H1 (cell line): Measurements from ENCODE around the gene HAT1. TPM values are rescaled to one million over a fixed set of nuclear protein-coding genes. Genes with fewer than 3 reads are reported as not detected.

ENCODE experiments used
- CTCF ChIA-PET: fragments of 300-600 bp; sonication (Branson Sonifier 250); formaldehyde crosslinking; loops from one replicate; lab custom pipeline; 2021; ENCODE audit not compliant: partially characterized antibody; lab: Charles Lee
- POLR2A ChIA-PET: fragments of 300-600 bp; sonication (Branson Sonifier 250); formaldehyde crosslinking; loops from one replicate; lab custom pipeline; 2021; ENCODE audit warnings: inconsistent platforms; ENCODE audit not compliant: partially characterized antibody; lab: Charles Lee
- DNase-seq, 2 experiments: peaks; one replicate each; pipeline versions ENCODE4 v3.0.0 to v3.0.0-alpha.2; 2010 to 2022; ENCODE audit warnings: low spot score in 2 of 2, low read depth in 1 of 2, mixed read lengths in 1 of 2
- FAIRE-seq: peaks from 2 replicates; lab custom pipeline; 2011; peaks lifted over from hg19 to GRCh38; lab: Jason Lieb, UNC
- H2AFZ ChIP-seq: 2 replicates; pipeline ENCODE4 v1.8.1; 2012; ENCODE audit warnings: low read length, inconsistent platforms
- H2AK5ac ChIP-seq: 2 replicates; pipeline ENCODE4 v1.6.1; 2013; ENCODE audit warnings: low read depth, low read length
- H2BK120ac ChIP-seq: replicated peaks from 2 replicates; pipeline ENCODE3; 2013; ENCODE audit warnings: low read depth, low read length, inconsistent platforms
- H2BK12ac ChIP-seq: 2 replicates; pipeline ENCODE4 v1.6.1; 2013; ENCODE audit warnings: low read depth, low read length
- H2BK15ac ChIP-seq: 2 replicates; pipeline ENCODE4 v1.6.1; 2013; ENCODE audit warnings: low read length
- H2BK20ac ChIP-seq: 2 replicates; pipeline ENCODE4 v1.6.1; 2013; ENCODE audit warnings: low read length
- H2BK5ac ChIP-seq: 2 replicates; pipeline ENCODE4 v1.6.1; 2013; ENCODE audit warnings: low read depth, low read length
- H3K14ac ChIP-seq: 2 replicates; pipeline ENCODE4 v1.6.1; 2013; ENCODE audit warnings: inconsistent platforms; ENCODE audit not compliant: insufficient read length
- H3K18ac ChIP-seq: 2 replicates; pipeline ENCODE4 v1.6.1; 2013; ENCODE audit warnings: low read length; ENCODE audit errors: extremely low read depth
- H3K23ac ChIP-seq: 2 replicates; pipeline ENCODE4 v1.6.1; 2013; ENCODE audit warnings: inconsistent platforms; ENCODE audit not compliant: insufficient read length
- H3K23me2 ChIP-seq: 2 replicates; pipeline ENCODE4 v1.6.1; 2013; ENCODE audit warnings: low read depth, low read length
- H3K27ac ChIP-seq: 2 replicates; pipeline ENCODE4 v1.6.1; 2011; ENCODE audit warnings: low read depth, low read length, inconsistent platforms
- H3K27me3 ChIP-seq, 4 experiments: replicated peaks in 1 of 4; 1 replicate in 1 of 4; 2 replicates in 3 of 4; pipeline versions ENCODE4 v1.6.1 to v1.8.1; 2011 to 2013; ENCODE audit warnings: low read length in 3 of 4, mild to moderate bottlenecking in 3 of 4, inconsistent platforms in 2 of 4, mixed read lengths in 2 of 4, moderate library complexity in 1 of 4; ENCODE audit not compliant: control insufficient read depth in 3 of 4, insufficient read depth in 3 of 4; ENCODE audit errors: extremely low read depth in 1 of 4
- H3K36me3 ChIP-seq, 4 experiments: 2 replicates each; pipeline versions ENCODE4 v1.6.1 to v1.8.1; 2011 to 2013; ENCODE audit warnings: mild to moderate bottlenecking in 4 of 4, low read length in 3 of 4, moderate library complexity in 2 of 4, control low read depth in 1 of 4, inconsistent platforms in 1 of 4; ENCODE audit not compliant: insufficient read depth in 4 of 4, control insufficient read depth in 2 of 4
- H3K4ac ChIP-seq: replicated peaks from 2 replicates; pipeline ENCODE3; 2013; ENCODE audit warnings: low read length, low read depth, mixed read lengths, inconsistent platforms; ENCODE audit not compliant: insufficient read length
- H3K4me1 ChIP-seq, 4 experiments: replicated peaks in 1 of 4; 1 replicate in 1 of 4; 2 replicates in 3 of 4; pipeline versions ENCODE4 v1.6.1 to v1.8.1; 2011 to 2013; ENCODE audit warnings: low read length in 3 of 4, inconsistent platforms in 2 of 4, mixed read lengths in 1 of 4; ENCODE audit not compliant: insufficient read depth in 4 of 4, control insufficient read depth in 3 of 4
- H3K4me2 ChIP-seq, 2 experiments: 2 replicates each; pipeline versions ENCODE4 v1.6.1 to v1.8.1; 2011 to 2013; ENCODE audit warnings: low read depth in 2 of 2, low read length in 2 of 2, control low read depth in 1 of 2, inconsistent platforms in 1 of 2, mild to moderate bottlenecking in 1 of 2; ENCODE audit not compliant: insufficient read depth in 1 of 2
- H3K4me3 ChIP-seq, 4 experiments: fragments of 200-600, 300-600 bp in 1 of 4; sonication (generic), shearing (Covaris generic), sonication (Bioruptor Twin) in 1 of 4; 2 replicates each; pipeline versions ENCODE4 v1.5.1 to v1.8.1; 2011 to 2016; ENCODE audit warnings: low read length in 4 of 4, low read depth in 3 of 4, control low read depth in 2 of 4, inconsistent platforms in 2 of 4, mild to moderate bottlenecking in 2 of 4, mixed read lengths in 1 of 4, moderate library complexity in 1 of 4; ENCODE audit not compliant: insufficient read depth in 2 of 4; ENCODE audit errors: extremely low read depth in 1 of 4
- H3K56ac ChIP-seq: replicated peaks from 2 replicates; pipeline ENCODE3; 2013; ENCODE audit warnings: low read depth, mild to moderate bottlenecking, mixed read lengths, low read length, inconsistent platforms; ENCODE audit not compliant: insufficient read length
- H3K79me1 ChIP-seq: 2 replicates; pipeline ENCODE4 v1.6.1; 2013; ENCODE audit warnings: low read depth, low read length, control low read depth
- H3K79me2 ChIP-seq, 2 experiments: 2 replicates each; pipeline versions ENCODE4 v1.6.1 to v1.8.1; 2012 to 2013; ENCODE audit warnings: low read length in 2 of 2, mild to moderate bottlenecking in 2 of 2, inconsistent platforms in 1 of 2; ENCODE audit not compliant: insufficient read depth in 2 of 2, control insufficient read depth in 1 of 2
- H3K9ac ChIP-seq, 4 experiments: replicated peaks in 1 of 4; 1 replicate in 1 of 4; 2 replicates in 3 of 4; pipeline versions ENCODE4 v1.6.1 to v1.8.1; 2011 to 2013; ENCODE audit warnings: low read depth in 3 of 4, low read length in 3 of 4, control low read depth in 2 of 4, mild to moderate bottlenecking in 2 of 4, moderate library complexity in 2 of 4, inconsistent platforms in 1 of 4; ENCODE audit errors: extremely low read depth in 1 of 4
- H3K9me3 ChIP-seq, 2 experiments: 2 replicates each; pipeline versions ENCODE4 v1.6.1 to v1.8.1; 2012 to 2013; ENCODE audit warnings: mild to moderate bottlenecking in 2 of 2, moderate library complexity in 2 of 2, control low read depth in 1 of 2, inconsistent platforms in 1 of 2, low read depth in 1 of 2, low read length in 1 of 2, mixed read lengths in 1 of 2; ENCODE audit not compliant: insufficient read depth in 2 of 2
- H4K20me1 ChIP-seq, 2 experiments: replicated peaks in 1 of 2; 2 replicates each; pipeline versions ENCODE3 to v1.8.1; 2011 to 2013; ENCODE audit warnings: inconsistent platforms in 2 of 2, low read length in 2 of 2, mild to moderate bottlenecking in 1 of 2; ENCODE audit not compliant: insufficient read depth in 2 of 2, control insufficient read depth in 1 of 2
- H4K5ac ChIP-seq: 2 replicates; pipeline ENCODE4 v1.6.1; 2013; ENCODE audit warnings: low read length, low read depth, mixed read lengths, inconsistent platforms; ENCODE audit not compliant: insufficient read length
- H4K8ac ChIP-seq: 2 replicates; pipeline ENCODE4 v1.8.0; 2013; ENCODE audit warnings: mild to moderate bottlenecking, moderate library complexity, low read length, inconsistent platforms; ENCODE audit not compliant: insufficient read depth; ENCODE audit errors: extremely low read depth
- H4K91ac ChIP-seq: replicated peaks from 2 replicates; pipeline ENCODE3; 2013; ENCODE audit warnings: low read length, mixed read lengths, inconsistent platforms; ENCODE audit not compliant: insufficient read length
- BACH1 ChIP-seq: IDR thresholded peaks from 2 replicates; pipeline ENCODE4 v1.6.1; 2012; ENCODE audit warnings: low read length, improper control_type of control experiment
- BRCA1 ChIP-seq: IDR thresholded peaks from 2 replicates; pipeline ENCODE4 v1.6.1; 2012; ENCODE audit warnings: low read depth, low read length, improper control_type of control experiment
- CBX8 ChIP-seq: fragments of 300-800, 300-1000 bp; sonication (generic); IDR thresholded peaks from 2 replicates; pipeline ENCODE4 v1.7.1; 2016; ENCODE audit warnings: low read depth, low read length, borderline replicate concordance
- CHD1 ChIP-seq: IDR thresholded peaks from 2 replicates; pipeline ENCODE4 v1.6.1; 2012; ENCODE audit warnings: low read depth, low read length, improper control_type of control experiment
- CHD2 ChIP-seq: IDR thresholded peaks from 2 replicates; pipeline ENCODE4 v1.6.1; 2012; ENCODE audit warnings: low read length, improper control_type of control experiment
- EP300 ChIP-seq, 2 experiments: IDR thresholded peaks; 1 replicate in 1 of 2; 2 replicates in 1 of 2; pipeline ENCODE4 v1.6.1; 2011 to 2012; ENCODE audit warnings: low read depth in 2 of 2, low read length in 2 of 2, mild to moderate bottlenecking in 2 of 2, borderline replicate concordance in 1 of 2, inconsistent platforms in 1 of 2, moderate library complexity in 1 of 2
- MAFK ChIP-seq: IDR thresholded peaks from 2 replicates; pipeline ENCODE4 v1.6.1; 2012; ENCODE audit warnings: low read depth, mild to moderate bottlenecking, improper control_type of control experiment, low read length
- NANOG ChIP-seq: IDR thresholded peaks from 2 replicates; pipeline ENCODE4 v1.6.1; 2011; ENCODE audit warnings: low read length, low read depth, mild to moderate bottlenecking, inconsistent platforms; ENCODE audit not compliant: insufficient read depth, poor library complexity, severe bottlenecking
- SP4 ChIP-seq: IDR thresholded peaks from 2 replicates; pipeline ENCODE4 v1.6.1; 2012; ENCODE audit warnings: low read length, inconsistent platforms
- TBP ChIP-seq: IDR thresholded peaks from 2 replicates; pipeline ENCODE4 v1.6.1; 2011; ENCODE audit warnings: low read depth, low read length, improper control_type of control experiment
- ZNF274 ChIP-seq: IDR thresholded peaks from 2 replicates; pipeline ENCODE4 v1.7.0; 2012; ENCODE audit warnings: low read length, borderline replicate concordance; ENCODE audit errors: extremely low read depth
- WGBS, 2 experiments: shearing (Covaris generic) in 1 of 2; methylation state at CpG; one replicate each; pipeline versions ENCODE4 v1.1.6 to v1.1.7; 2013 to 2015; ENCODE audit warnings: low lambda C conversion rate in 2 of 2, mixed read lengths in 2 of 2, inconsistent platforms in 1 of 2, low coverage in 1 of 2, missing lambda C conversion rate in 1 of 2; ENCODE audit not compliant: insufficient replicate concordance in 2 of 2, insufficient coverage in 1 of 2, insufficient read length in 1 of 2; ENCODE audit errors: extremely low coverage in 1 of 2, missing lambda C conversion rate in 1 of 2; 5-methylcytosine and 5-hydroxymethylcytosine counted together
- polyA plus RNA-seq, 7 experiments: library from polyadenylated mRNA; depleted of rRNA in 3 of 7; stranded (reverse) in 5 of 7; unstranded in 2 of 7; fragments of >200 nt in 5 of 7; fragments of 200-250 nt in 2 of 7; gene quantifications; 1 replicate in 5 of 7; 2 replicates in 1 of 7; 4 replicates in 1 of 7; pipeline versions ENCODE4 v1.2.1 to v1.2.3, GENCODE V29; 2011 to 2013; ENCODE audit warnings: missing spikeins in 2 of 7, mixed read lengths in 2 of 7
- total RNA-seq: library from RNA; stranded (reverse); fragmentation: NEBNext Ultra II Directional; extraction: Animal tissue kit (Norgen Biotek cat#: 25700); gene quantifications from 2 replicates; pipeline ENCODE4 v1.2.1, GENCODE V29; 2021

HAT1 gene
- total and polyA plus RNA-seq, 2 of the 8 experiments (the other 6 are each of a cell fraction or from before 2014, with no cell fraction given) = 44.6 to 74.2 TPM

GRCh38 chr2:171999604-172000469 lies 77.6 kb downstream of the HAT1 start, which contains the start of gene METAP1D:
Gene METAP1D (plus strand): TSS chr2:171999953. CDS start chr2:171999970, 17 bp downstream.
- Histone ChIP-seq H3K4me2 (peak within 1 kb of the TSS; percentile 60 to 96), H3K79me1 (no peaks in the 10 kb centered on the region), H3K4me3 (peak within 1 kb of the TSS; percentile 71 to 97 (median 86)), H4K91ac (peak within 1 kb of the TSS; percentile 100), H2AFZ (peak within 1 kb of the TSS; percentile 100), H4K20me1 (no peaks in the 10 kb centered on the region), H2BK120ac (peak within 1 kb of the TSS; percentile 91), H2BK5ac (peak within 1 kb of the TSS; percentile 97), H3K56ac (peak within 1 kb of the TSS; percentile 87), H3K18ac (peak within 1 kb of the TSS; percentile 92; the same call in 1 of the 2 replicates), H3K4me1 (peaks cover 0 to 4% (median 1%) of the 10 kb centered on the region in 4 experiments; a peak in 4 of 7 replicates), H3K4ac (peak within 1 kb of the TSS; percentile 99), H2AK5ac (peak within 1 kb of the TSS; percentile 97), H2BK15ac (peak within 1 kb of the TSS; percentile 84), H3K36me3 (no peaks in the 10 kb centered on the region), H3K9me3 (no peaks in the 10 kb centered on the region), H3K23me2 (peaks cover 11% of the 10 kb centered on the region), H3K14ac (no peak within 1 kb of the TSS), H3K9ac (peak within 1 kb of the TSS; percentile 80 to 99 (median 99)), H3K27ac (peak within 1 kb of the TSS; percentile 90), H3K79me2 (no peaks in the 10 kb centered on the region), H2BK12ac (peak within 1 kb of the TSS; percentile 100), H4K5ac (peak within 1 kb of the TSS; percentile 92), H2BK20ac (peak within 1 kb of the TSS; percentile 68; the same call in 1 of the 2 replicates), H3K23ac (no peak within 1 kb of the TSS), H4K8ac (peak within 1 kb of the TSS; percentile 100), H3K27me3 (peaks cover 0 to 16% (median 7%) of the 10 kb centered on the region in 4 experiments; a peak in 4 of 7 replicates)
- CTCF ChIA-PET = interaction anchor here (0.6 to 0.8 kb wide), 2 partner anchors 116 to 476 kb away, joined by 3 to 4 read pairs; no protein-coding TSS in a partner anchor
- POLR2A ChIA-PET = interaction anchor here (0.8 to 2.5 kb wide), 8 partner anchors 10 to 86 kb away, joined by 3 to 6 read pairs (median 3); no protein-coding TSS in a partner anchor
- DNase-seq (peak; percentile 81 to 94), FAIRE-seq (no peak)
- WGBS, 2 experiments = 2% methylated on average over 72 of the region's 73 CpGs; no CpG with 5 or more reads in 1 of the 2 experiments
- peak; percentile 83; the same call in 1 of the 2 replicates for TF ChIP-seq SP4
- peak; percentile 64 for TF ChIP-seq CHD2
- no peak for TF ChIP-seq CHD1
- TF ChIP-seq MAFK = no peak
- no peak for TF ChIP-seq BACH1
- TF ChIP-seq NANOG = no peak
- TF ChIP-seq ZNF274 = no peak
- TF ChIP-seq CBX8 = no peak
- no peak for TF ChIP-seq BRCA1
- peak; percentile 89 for TF ChIP-seq TBP
- TF ChIP-seq EP300 (IDR thresholded peaks at IDR 0.05; ENCODE audit: borderline replicate concordance in 1 of 2, low read depth in 2 of 2, low read length in 2 of 2) = peak in 1 of 2 experiments; percentile 36; a peak in 1 of 3 replicates
